ENCODE data around the gene ETV4. TPM values are rescaled to one million over a fixed set of nuclear protein-coding genes. Genes with fewer than 3 reads are reported as not detected.

The ETV4 gene
- total and polyA plus RNA-seq, 2 of the 13 experiments (the other 11 are each of a cell fraction or from before 2014, with no cell fraction given) = 128 to 330 TPM

- 0 out of 2 replicates have a peak, but pooled peaks have one; percentile 33 for TF ChIP-seq BRF2 (CRISPR knock-in tag; IDR thresholded peaks at IDR 0.05)
- TF ChIP-seq SNAPC4 (CRISPR knock-in tag; IDR thresholded peaks at IDR 0.05) = peak; percentile 63; the same call in 1 of the 2 replicates
- 0 out of 2 replicates have a peak, but pooled peaks have one; percentile 38 for TF ChIP-seq ZNF607 (CRISPR knock-in tag; IDR thresholded peaks at IDR 0.05; ENCODE audit: borderline replicate concordance)
- no peak for TF ChIP-seq ZFP36L1 (CRISPR knock-in tag; IDR thresholded peaks at IDR 0.05)
- peak; percentile 61; the same call in 1 of the 2 replicates for TF ChIP-seq SP140L (CRISPR knock-in tag; IDR thresholded peaks at IDR 0.05; ENCODE audit: borderline replicate concordance)
- TF ChIP-seq AGO2 (optimal IDR thresholded peaks at IDR 0.05; ENCODE audit: low read depth, low read length) = no peak
- TF ChIP-seq ZNF337 (CRISPR knock-in tag; IDR thresholded peaks at IDR 0.05; ENCODE audit: borderline replicate concordance, low read depth) = no peak
- TF ChIP-seq HOXA5 (CRISPR knock-in tag; IDR thresholded peaks at IDR 0.05) = no peak
- TF ChIP-seq E2F5 (CRISPR knock-in tag; conservative IDR thresholded peaks at IDR 0.05) = no peak
- peak; percentile 68; the same call in 1 of the 2 replicates for TF ChIP-seq ZNF205 (CRISPR knock-in tag; IDR thresholded peaks at IDR 0.05)
- TF ChIP-seq HOXA3 (CRISPR knock-in tag; IDR thresholded peaks at IDR 0.05) = peak; percentile 78
- TF ChIP-seq, protein P1, sequence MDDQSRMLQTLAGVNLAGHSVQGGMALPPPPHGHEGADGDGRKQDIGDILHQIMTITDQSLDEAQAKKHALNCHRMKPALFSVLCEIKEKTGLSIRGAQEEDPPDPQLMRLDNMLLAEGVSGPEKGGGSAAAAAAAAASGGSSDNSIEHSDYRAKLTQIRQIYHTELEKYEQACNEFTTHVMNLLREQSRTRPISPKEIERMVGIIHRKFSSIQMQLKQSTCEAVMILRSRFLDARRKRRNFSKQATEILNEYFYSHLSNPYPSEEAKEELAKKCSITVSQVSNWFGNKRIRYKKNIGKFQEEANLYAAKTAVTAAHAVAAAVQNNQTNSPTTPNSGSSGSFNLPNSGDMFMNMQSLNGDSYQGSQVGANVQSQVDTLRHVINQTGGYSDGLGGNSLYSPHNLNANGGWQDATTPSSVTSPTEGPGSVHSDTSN (CRISPR knock-in tag; IDR thresholded peaks at IDR 0.05; ENCODE audit: borderline replicate concordance) = no peak
- TF ChIP-seq ZC3H4 (CRISPR knock-in tag; IDR thresholded peaks at IDR 0.05; ENCODE audit: borderline replicate concordance) = no peak
- TF ChIP-seq MAX (IDR thresholded peaks at IDR 0.05) = no peak; the same call in 1 of the 2 replicates
- TF ChIP-seq RBM39 (IDR thresholded peaks at IDR 0.05; ENCODE audit: low read depth, low read length, poor library complexity, severe bottlenecking) = no peak
- TF ChIP-seq ZNF224 (CRISPR knock-in tag; IDR thresholded peaks at IDR 0.05) = 0 out of 2 replicates have a peak, but pooled peaks have one; percentile 37
- TF ChIP-seq KAT8 (CRISPR knock-in tag; IDR thresholded peaks at IDR 0.05) = peak; percentile 70
- peak; percentile 32; the same call in 1 of the 2 replicates for TF ChIP-seq SIX1 (CRISPR knock-in tag; IDR thresholded peaks at IDR 0.05; ENCODE audit: borderline replicate concordance)
- no peak for TF ChIP-seq ZFP37 (CRISPR knock-in tag; IDR thresholded peaks at IDR 0.05; ENCODE audit: borderline replicate concordance)
- TF ChIP-seq ZNF619 (CRISPR knock-in tag; IDR thresholded peaks at IDR 0.05) = peak; percentile 96; the same call in 1 of the 2 replicates
Measured at GRCh38 chr17:43576563-43577229, 30.6 kb upstream of the ETV4 start (continued).
